Dedifferentiated amniotic fluid mesenchymal stem cell (primary cell): ENCODE data around the gene CIRBP.
A peak's percentile ranks its signal among the peaks of the same experiment; 100 is the strongest.

Experiments
- DNase-seq: peaks from one replicate; pipeline ENCODE4 v3.0.0-alpha.2; 2016; ENCODE audit errors: extremely low spot score

The CIRBP gene

DNA sequence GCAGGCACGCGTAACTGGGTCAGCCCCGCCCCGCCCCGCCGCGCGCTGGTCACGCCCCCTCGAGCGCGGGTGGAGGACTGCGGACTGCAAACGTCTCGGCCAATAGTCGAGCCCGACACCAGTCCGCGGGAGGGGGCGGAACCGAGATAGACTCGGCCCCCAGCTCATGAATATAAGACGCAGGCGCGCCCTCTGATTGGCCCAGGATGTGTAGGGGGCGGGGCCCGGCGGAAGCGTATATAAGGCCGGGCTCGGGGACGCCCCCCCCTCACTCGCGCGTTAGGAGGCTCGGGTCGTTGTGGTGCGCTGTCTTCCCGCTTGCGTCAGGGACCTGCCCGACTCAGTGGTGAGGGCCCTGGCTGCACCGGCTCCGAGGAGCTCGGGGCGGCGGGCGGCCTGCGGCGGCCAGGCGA is at the start of gene CIRBP:
TSS of gene CIRBP (plus strand) at position 268 of the 413 bp plus-strand sequence. CDS start 1,602 bp downstream, outside the sequence.
- peak; percentile 99 for DNase-seq

DNA sequence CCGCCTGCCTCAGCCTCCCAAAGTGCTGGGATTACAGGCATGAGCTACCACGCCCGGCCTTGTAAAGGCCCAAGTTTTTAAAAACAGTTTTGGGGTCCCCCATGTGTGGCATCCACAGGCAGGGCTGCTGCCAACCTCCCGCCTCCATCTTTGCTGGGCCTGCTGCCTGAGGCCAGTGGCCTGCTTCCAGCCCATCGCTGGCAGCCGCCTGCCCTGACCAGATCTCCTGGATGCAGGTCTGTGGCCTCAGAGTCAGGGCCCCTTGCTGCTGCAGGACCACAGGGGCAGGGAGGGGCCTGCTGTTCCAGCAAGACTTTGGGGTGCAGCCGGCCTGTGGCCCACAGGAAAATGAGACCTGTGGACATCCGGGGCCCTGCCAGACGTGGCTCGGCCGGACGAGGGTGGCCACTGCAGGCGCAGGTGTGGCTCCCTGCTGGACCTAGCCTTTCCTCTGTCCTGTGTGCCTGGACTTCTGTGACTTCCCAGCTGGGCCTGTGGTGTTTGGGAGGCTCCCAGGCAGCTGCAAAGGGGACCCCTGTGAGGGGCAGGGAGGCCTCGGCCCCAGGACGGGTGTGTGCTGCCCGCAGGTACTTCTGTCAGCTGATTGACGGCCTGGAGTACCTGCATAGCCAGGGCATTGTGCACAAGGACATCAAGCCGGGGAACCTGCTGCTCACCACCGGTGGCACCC is 49.2 kb upstream of the CIRBP start:
- DNase-seq = no peak

DNA sequence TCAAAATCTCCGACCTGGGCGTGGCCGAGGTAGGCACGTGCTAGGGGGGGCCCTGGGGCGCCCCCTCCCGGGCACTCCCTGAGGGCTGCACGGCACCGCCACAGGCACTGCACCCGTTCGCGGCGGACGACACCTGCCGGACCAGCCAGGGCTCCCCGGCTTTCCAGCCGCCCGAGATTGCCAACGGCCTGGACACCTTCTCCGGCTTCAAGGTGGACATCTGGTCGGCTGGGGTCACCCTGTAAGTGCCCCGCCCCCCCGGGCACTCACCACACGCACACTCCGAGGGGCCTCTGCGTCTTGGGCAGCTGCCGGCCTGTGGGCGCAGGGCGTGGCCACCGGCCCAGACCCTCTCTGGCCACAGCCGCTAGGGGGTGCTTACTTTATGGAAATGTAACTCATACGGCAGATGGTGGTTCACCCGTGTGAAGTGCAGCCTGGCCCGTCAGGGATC is 48.6 kb upstream of the CIRBP start:
- DNase-seq = no peak

DNA sequence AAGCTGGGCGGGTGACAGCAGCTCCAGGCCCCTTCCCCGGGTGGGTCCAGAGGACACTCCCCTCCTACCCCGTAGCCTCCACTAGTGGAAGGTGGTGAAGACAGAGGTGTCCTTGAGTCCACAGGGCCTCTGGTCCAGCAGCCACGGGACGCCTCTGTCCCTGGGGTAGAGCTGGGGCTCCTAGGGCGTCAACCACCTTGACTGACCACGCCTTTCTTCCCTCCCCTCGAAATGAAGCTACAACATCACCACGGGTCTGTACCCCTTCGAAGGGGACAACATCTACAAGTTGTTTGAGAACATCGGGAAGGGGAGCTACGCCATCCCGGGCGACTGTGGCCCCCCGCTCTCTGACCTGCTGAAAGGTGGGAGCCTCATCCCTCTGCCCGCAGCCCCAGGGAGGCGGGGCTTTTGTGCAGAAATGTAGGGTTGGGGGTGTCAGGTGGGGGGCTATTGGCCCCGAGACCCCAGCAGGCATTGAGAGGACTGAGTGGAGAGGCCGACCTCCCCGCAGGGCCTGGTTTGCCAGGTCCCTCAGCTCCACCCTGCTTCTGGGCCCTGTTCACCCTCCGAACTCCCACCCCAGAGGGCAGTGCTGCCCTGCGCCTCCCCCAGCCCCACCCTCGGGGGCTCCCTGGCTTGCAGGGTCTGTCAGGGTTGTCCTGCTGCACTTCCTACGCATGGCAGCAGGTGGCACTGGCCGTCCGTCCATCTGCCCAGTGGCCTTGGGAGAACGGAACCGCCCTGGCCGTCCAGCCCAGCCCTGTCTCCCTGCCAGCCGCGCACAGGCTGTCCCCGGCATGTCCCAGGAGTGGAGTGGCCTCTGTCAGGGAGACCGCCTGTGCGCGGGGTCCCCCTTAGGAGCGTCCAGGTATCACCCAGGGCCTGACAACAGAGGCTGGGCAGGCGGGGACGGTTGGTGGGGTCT is 47.9 kb upstream of the CIRBP start:
- DNase-seq = no peak

GRCh38 chr19:1221904-1222255 is 47.3 kb upstream of the CIRBP start:
- DNase-seq = no peak

DNA sequence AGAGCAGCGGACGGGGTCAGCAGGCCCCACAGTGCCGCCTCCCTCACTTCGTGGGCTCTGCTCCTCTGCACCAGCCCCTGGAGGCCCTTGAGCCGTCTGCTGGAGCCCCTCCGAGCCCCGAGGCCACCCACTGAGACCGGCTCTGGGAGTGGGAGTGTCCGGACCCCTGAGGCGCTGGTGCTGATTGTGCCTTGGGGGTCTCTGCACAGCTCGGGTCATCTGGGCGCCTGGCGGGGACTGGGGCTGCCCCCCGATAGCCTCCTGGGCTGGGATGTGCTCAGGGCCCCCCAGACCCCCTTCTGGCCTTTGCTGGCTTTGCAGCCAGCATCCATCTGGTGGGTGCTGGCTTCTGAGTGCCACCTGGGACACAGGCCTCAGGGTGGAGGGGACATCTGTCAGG is 46.7 kb upstream of the CIRBP start:
- no peak for DNase-seq

GRCh38 chr19:1223018-1223855 is 45.9 kb upstream of the CIRBP start:
- no peak for DNase-seq

DNA sequence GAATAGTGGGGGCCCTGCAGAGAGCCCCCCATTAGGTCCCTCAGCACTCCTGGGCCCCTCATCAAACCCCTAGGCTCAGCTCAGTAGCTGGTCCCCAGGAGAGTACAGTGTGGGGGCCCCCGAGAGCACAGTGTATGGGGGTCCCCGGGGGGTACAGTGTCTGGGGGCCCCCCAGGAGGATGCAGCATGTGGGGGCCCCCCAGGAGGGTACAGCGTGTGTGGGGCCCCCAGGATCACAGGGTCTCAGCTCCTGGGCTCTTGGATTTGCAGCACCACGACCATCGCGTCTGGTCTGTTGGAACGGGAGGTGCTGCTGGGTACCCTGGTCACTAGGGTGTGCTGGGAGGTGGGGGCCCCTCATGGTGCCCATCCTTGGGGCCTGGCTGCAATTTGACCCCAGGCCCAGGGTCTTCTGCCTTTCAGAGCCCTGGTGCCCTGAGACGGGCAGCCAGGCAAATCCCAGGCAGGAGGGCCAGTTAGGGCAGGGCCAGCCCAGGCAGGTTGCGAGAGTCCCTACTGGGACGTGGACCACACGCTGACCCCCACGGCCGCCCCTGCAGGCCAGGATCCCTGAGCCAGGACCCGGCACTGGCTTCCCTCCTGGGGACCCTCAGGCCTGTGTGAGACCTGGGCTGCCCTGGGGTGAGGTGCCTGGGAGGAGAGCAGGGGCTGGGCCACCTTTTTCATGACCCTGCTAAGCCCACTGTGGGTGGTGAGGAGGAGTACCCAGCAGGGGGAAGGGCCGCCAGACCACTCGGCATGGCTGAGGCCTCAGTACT is 44.9 kb upstream of the CIRBP start:
- DNase-seq = no peak

- no peak for DNase-seq
Measured at GRCh38 chr19:1224847-1225246, 44.3 kb upstream of the CIRBP start.

DNA sequence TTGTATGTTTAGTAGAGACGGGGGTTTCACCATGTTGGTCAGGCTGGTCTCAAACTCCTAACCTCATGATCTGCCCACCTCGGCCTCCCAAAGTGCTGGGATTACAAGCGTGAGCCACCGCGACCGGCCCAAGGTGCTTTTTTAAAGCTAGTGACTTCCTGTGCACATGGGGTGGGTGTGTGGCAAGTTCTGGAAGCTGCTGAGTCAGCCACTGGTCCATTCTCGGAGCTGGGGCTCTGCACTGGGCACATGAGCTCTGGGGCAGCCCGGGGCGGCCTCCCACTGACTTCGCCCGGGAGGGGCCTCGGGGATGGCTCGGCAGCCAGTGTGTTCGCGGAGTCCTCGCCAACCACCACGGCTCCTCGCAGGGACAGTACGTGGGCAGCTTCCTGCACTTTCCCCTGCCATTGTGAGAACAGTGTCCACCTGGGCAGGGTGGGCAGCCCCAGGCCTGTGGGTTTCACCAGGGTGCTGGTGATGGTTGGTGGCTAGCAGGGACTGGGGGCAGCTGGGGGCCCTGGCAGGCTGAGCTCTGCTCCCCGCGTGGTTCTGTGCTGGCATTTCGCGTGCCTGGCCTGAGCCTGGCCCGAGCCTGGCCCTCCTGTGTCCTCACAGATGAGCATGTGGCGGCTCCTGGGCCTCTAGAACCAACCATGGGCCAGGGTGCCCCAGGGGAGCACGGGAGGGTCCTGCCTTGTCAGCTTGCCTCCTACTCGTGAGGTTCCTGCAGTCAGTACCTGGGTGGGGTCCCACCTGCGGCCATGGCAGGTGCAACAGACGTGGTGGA is 43.5 kb upstream of the CIRBP start:
- no peak for DNase-seq

GRCh38 chr19:1226227-1226518 is 43.0 kb upstream of the CIRBP start:
- no peak for DNase-seq

DNA sequence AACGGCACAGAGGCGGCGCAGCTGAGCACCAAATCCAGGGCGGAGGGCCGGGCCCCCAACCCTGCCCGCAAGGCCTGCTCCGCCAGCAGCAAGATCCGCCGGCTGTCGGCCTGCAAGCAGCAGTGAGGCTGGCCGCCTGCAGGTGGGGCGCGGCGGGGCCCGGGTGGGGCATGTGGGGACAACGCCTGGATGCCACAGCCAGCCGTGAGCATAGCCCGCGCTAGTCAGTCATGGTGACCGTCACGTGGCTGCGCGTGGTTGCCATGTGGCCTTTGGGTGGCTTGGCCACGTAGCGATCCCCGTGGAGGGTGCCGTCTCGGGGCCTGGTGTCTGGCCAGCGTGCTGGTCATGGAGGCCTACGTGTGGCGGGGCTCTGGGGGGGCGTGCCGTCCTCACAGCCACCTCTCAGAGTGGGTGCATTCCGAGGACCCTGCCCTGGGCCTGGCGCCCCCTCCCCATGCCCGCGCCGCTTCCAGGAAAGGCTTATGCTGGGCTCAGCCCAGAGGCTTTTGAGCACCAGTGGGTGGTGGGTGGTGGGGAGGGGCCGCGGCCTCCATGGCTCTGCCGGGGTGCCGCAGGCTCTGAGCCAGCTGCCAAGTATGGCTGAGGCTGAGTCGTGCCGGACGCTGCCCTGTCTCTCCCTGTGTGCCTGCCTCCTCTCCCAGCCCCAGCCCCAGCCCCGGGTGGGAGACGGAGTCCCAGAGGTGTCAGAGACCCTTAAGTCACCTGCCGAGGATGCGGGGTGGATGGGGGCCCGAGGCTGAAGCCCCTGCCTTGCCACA is 42.4 kb upstream of the CIRBP start:
- no peak for DNase-seq

DNA sequence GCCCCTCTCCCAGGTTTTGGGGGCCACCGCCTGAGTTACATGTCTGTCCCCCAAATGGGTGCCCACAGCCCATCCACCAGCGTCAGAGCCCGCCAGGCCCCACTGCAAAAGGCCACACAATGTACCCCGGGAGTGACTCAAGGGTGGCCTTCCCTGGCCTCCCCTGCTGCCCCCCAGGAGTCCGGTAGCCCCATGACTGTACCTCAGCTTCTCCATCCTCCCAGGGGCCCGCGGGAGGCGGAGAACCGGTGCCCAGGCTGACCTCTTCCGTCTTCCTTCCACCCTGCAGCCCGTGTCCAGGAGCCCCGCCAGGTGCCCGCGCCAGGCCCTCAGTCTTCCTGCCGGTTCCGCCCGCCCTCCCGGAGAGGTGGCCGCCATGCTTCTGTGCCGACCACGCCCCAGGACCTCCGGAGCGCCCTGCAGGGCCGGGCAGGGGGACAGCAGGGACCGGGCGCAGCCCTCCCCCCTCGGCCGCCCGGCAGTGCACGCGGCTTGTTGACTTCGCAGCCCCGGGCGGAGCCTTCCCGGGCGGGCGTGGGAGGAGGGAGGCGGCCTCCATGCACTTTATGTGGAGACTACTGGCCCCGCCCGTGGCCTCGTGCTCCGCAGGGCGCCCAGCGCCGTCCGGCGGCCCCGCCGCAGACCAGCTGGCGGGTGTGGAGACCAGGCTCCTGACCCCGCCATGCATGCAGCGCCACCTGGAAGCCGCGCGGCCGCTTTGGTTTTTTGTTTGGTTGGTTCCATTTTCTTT is 41.7 kb upstream of the CIRBP start:
- no peak for DNase-seq

DNA sequence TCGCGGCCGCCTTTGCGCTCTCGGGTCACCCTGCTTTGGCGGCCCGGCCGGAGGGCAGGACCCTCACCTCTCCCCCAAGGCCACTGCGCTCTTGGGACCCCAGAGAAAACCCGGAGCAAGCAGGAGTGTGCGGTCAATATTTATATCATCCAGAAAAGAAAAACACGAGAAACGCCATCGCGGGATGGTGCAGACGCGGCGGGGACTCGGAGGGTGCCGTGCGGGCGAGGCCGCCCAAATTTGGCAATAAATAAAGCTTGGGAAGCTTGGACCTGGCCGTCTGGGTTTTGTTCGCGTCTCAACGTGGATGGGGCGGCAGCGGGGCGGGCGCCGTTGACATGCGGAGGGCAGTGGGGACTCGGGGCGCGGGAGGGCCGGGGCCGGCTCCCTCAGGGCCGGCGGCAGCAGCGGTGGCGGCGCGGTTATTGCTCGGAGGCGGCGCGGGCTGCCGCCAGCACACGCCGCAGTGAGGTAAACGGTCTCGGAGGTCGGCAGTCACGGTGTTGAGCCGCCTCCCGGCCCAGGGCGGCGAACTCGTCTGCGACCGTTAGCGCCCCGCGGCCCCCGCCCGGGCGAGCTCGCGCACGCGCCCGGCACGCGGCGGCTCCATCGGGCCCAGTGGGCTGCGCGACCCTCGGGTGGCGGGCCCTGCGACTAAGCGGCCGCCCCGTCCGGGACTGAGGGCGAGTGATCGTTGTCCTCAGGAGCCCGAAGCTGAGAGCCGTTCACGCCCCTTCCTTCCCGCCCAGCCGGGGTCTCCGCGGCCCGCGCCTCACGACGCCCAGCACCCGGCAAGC is 40.8 kb upstream of the CIRBP start:
- DNase-seq = no peak

DNA sequence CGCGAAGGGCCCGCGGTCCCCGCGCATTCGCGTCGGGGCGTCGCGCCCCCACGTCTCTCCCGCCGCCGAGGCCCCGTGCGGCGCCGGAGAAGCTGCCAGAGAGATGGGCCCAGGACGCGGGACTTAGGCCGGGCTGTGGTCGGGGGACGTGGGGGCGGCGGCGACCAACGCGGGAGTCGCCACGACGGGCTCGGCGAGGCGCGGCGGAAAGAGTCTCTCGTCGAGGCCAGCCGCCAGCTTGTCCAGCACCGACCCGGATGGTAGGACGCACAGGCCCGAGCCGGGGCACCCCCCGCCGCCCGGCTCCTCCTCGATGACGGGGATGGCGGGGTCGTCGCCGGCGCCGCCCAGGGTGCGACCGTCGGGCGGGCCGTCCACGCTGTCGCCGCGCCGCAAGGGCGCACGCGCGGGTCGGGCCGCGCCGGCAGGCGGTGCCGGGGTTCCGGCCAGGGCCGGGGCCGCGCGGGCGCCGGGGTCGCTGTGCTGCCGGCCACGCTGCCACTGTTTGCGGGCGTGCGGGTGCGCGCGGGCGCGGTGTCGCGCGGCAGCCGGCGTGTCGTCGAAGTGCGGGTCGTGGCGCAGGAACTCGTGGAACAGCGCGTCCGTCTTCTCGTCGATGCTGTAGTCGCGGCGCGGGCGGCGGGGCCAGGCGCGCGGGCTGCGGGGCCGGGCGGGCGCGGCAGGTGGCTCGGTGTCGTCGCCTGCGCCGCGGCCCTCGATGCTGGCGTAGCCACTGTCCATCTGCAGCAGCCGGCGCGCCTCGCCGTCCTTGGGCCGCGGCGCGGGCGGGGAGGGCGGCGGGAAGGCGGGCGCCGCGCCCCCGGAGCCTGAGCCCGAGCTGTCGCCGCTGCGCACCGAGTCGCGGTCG is 39.8 kb upstream of the CIRBP start:
- DNase-seq = no peak

- no peak for DNase-seq
Measured at GRCh38 chr19:1229924-1230782, 39.0 kb upstream of the CIRBP start.
